NCI-H510A treated with DMSO at 0.1 percent for 48 hours (cell line): ENCODE measurements around the gene PCCA.
A peak's percentile ranks its signal among the peaks of the same experiment; 100 is the strongest.

Experiments
- DNase-seq: peaks from one replicate; lab custom pipeline; 2025; lab: John Stamatoyannopoulos, UW

Gene PCCA

DNA sequence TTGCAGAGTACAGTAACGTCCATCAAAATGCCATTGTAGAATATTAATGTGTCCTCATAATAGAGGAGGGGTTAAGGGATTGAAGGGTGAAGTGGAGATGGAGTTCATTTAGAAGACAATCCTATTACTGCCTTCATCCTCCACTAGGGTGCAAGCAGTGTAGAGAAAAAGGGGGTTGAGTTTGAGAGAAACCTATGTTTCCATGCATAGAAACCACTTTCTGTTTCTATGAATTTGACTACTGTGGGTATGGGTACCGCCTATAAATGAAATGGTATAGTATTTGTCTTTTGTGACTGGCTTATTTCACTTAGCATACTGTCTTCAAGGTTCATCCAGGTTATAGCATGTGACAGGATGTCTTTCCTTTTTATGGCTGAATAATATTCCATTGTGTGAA is 343.7 kb downstream of the PCCA start:
- no peak for DNase-seq

- no peak for DNase-seq
These were observed 344.6 kb downstream of the PCCA start for GRCh38 chr13:100433475-100433874.

DNA sequence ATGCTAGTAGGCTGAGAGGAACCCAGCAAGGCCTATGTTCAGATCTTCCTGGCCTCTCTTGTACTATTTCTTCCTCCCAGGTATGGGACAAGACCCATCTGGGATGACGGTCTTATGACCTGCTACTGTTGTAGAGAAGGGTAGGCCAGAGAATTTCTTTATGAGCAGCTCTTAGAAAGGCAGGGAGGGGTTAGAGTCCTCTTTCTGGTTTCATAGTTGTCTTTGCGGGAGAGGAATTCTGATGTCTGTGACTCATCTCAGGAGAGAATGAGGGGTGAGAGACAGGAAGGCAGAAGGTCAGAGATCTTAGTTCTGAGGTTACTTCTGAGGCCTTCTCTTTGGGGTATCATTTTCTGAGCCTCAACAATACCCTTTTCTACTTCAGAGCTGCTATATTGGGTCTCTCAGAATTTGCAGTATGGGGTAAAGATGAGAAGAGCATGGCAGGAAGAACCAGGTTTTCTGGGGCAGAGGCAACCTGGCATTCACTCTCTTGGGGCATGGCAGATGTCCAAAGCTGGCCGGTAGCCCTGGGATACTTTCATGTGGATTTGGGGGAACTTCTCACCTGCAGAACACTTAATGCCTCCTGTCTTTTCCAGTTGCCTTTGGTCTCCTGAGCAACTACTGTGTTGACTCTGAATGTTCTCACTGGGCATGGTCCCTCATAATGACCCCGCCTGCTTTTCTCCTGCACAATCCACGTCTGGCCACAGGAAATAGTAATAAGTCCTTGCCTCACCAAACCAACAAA is 345.3 kb downstream of the PCCA start:
- DNase-seq, result no peak

- no peak for DNase-seq
These were observed 347.2 kb downstream of the PCCA start for GRCh38 chr13:100436099-100436498.

- DNase-seq, result no peak
These were observed 349.3 kb downstream of the PCCA start for GRCh38 chr13:100438059-100438788.

DNA sequence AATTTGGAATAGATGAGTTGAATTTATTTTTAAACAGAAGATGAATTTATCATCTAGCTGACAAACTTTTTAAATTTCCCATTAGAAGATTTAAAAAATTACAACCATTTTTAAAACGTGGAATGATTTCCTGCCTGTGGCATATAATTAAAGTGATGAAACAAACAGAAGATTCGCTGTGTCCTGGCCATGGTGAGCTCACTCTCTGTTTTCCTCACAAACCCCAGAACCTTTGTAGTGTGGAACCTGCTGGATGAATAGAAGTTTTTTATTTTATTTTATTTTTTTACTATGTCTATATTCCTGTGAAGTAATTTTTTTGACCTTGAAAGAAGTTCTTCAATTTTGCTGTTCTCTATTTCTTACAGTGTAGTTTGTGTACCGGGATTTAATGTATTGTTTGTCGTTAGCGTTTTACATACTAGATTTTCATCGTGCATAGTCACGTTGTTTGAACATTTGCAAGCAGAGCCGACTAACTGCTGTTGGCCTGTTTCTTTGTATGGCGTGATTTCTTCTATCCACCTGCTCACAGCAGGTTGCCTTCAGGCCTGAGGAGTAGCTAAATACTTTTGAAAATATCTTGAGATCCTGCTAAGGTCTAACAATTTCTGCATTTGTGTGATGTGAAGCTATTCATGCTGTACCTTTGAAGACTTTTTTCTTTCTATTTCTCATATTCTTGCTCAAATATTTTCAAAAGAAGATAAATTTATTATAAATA is 350.5 kb downstream of the PCCA start:
- no peak for DNase-seq

- DNase-seq, result no peak
These were observed 352.0 kb downstream of the PCCA start for GRCh38 chr13:100440751-100441425.

- no peak for DNase-seq
These were observed 353.4 kb downstream of the PCCA start for GRCh38 chr13:100442095-100442832.

DNA sequence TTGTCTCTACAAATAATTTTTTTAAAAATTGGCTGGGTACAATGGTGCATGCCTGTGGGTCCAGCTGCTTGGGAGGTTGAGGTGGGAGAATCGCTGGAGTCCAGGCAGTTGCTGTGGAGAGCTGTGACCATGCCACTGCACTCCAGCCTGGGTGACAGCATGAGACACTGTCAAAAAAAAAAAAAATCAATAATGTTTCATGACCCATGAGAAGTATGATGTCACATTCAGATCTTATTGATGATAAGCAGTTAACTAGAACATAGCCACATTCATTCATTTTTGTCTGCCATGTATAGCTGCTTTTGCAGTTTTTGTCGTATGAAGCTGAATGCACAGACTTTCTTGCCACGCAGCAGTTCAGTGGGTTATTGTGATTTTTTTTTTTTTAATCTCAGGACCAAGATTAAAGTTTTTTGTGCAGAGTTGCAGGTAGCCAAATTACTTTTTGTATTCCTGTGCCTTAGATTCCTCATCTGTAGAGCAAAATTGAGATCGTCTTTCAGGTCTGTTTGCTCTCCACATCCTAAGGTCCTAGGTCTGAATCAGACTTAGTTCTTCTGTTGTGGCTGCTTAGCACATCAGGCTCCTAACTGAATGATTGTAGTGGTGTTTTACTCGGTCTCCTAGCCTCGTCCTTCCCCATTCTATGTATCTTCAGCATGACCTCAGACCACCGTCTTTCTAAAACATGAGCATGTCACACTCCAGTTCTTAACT is 354.5 kb downstream of the PCCA start:
- no peak for DNase-seq

GRCh38 chr13:100443998-100444328 is 355.1 kb downstream of the PCCA start:
- no peak for DNase-seq

DNA sequence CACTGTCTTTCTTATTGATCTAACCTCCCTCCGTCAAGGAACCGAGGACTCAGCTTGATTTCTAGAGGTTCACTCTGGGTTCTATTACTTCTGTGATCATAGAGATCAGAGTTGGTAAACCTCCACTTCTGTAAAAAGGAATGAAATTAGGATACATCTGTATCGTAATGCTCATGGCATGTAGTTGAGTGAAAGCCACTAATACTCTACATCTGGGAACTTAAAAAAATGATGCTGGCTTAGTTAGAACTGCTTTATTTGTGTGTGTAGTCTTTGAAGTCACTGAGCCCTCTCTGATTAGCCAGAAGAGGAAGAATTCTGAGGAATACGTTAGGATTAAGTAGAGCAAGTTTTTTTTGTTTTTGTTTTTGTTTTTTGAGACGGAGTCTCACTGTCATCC is 358.9 kb downstream of the PCCA start:
- no peak for DNase-seq

GRCh38 chr13:100451923-100452322 is 363.0 kb downstream of the PCCA start:
- DNase-seq, result no peak

DNA sequence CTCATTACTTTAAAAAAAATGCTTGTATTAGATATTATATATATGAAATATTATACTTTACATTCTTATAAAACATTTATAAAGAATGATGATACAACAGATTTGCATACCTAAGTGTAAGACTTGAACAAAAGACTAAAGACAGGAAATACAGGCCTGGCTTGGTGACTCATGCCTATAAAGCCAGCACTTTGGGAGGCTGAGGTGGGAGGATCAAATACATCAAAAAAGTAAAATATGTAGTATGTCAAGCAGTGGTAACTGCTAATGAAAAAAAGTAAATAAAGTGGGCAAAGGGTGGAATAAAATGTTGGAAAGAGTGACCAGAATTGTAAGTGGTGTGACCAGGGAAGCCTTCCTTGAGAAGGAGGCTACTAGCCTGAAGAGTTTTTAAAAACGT is 366.0 kb downstream of the PCCA start:
- no peak for DNase-seq

GRCh38 chr13:100458673-100459072 is 369.8 kb downstream of the PCCA start:
- DNase-seq, result no peak

DNA sequence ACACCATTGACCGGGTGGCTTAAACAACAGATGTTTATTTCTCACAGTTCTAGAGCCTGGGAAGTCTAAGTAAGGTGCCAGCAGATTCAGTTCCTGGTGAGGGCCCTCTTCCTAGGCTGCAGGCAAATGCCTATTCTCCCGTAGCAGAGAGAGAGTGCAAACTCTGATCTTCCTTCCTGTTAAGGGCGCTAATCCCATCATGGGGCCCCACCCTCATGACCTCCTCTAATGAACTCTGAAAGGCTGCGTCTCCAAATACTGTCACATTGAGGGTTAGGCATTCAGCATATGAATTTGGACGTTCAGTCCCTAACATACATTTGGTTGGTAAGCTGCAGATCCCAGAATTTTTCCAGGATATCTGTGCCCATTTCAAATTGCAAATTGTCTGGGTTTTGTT is 370.9 kb downstream of the PCCA start:
- DNase-seq, result no peak

DNA sequence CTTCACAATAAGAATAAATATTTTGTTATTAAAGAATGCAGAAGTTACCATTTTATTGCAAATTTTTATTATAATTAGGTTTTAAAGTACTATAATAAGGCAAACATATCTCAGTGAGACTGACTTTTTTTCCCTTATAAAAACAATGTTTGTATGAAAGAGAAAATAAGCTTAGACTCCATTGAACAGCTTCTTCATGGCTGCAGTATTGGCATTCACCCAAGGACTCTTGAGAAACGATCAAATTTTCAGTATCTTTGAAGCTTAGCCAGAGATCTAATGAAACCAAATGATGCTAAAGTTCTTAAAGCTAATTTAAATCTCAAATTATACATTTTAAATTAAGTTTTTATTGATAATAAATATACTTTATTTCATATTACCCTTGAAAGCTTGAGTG is 371.4 kb downstream of the PCCA start:
- DNase-seq, result no peak

DNA sequence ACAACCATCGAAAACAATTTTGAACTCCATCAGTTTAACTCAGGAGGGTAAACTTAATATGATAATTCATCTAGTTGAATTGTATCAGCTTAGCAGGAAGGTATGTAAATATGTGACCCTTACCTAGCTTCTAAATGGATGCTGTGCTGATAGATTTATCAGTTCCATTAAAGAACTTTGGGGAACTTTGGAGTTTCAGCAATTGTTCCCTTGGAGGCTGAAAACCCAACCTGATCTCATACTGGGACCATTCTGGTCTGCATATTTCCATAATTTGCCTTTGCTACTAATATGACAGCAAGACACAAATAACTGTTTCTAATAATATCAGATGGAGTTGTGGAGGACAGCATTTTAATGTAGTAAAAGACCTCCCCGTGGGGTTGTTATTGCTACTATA is 371.9 kb downstream of the PCCA start:
- DNase-seq, result no peak

- DNase-seq, result peak; percentile 73
These were observed 372.6 kb downstream of the PCCA start for GRCh38 chr13:100461309-100462030.

- DNase-seq, result no peak
These were observed 375.1 kb downstream of the PCCA start for GRCh38 chr13:100464006-100464405.

GRCh38 chr13:100465558-100465957 is 376.7 kb downstream of the PCCA start:
- no peak for DNase-seq
